Gastrocnemius medialis (tissue), 4 donors: ENCODE measurements around the gene POLD2. TPM values are rescaled to one million over a fixed set of nuclear protein-coding genes. Genes with fewer than 3 reads are reported as not detected.

Experiments
- ATAC-seq, 2 donors: fragments of 150-250 bp; one replicate each; pipeline ENCODE4 v1.9.1; 2016
- DNase-seq, 2 donors: peaks; one replicate each; pipeline ENCODE4 v3.0.0-alpha.2; 2019
- H3K27ac ChIP-seq, 4 donors: fragments of 200-600 bp; sonication (generic); 1 replicate in 1 of 4; 2 replicates in 3 of 4; pipeline ENCODE4 v1.5.1; 2016 to 2018; ENCODE audit warnings: mild to moderate bottlenecking in 2 of 4, moderate library complexity in 1 of 4
- H3K27me3 ChIP-seq, 3 donors: fragments of 200-600 bp; sonication (generic) in 2 of 3; 1 replicate in 1 of 3; 2 replicates in 2 of 3; pipeline versions ENCODE4 v1.5.1 to v1.6.0; 2016 to 2019; ENCODE audit warnings: mild to moderate bottlenecking in 1 of 3, moderate library complexity in 1 of 3
- H3K36me3 ChIP-seq, 2 donors: fragments of 200-600 bp; sonication (generic) in 1 of 2; one replicate each; pipeline ENCODE4 v1.5.1; 2017 to 2018
- H3K4me1 ChIP-seq, 2 donors: fragments of 200-600 bp; sonication (generic) in 1 of 2; one replicate each; pipeline ENCODE4 v1.5.1; 2016 to 2017; ENCODE audit warnings: mild to moderate bottlenecking in 2 of 2
- H3K4me3 ChIP-seq, 4 donors: fragments of 200-600 bp; sonication (generic) in 3 of 4; 1 replicate in 1 of 4; 2 replicates in 3 of 4; pipeline ENCODE4 v1.5.1; 2016 to 2019; ENCODE audit warnings: mild to moderate bottlenecking in 2 of 4
- H3K9me3 ChIP-seq, 3 donors: fragments of 200-600 bp; sonication (generic) in 2 of 3; 1 replicate in 1 of 3; 2 replicates in 2 of 3; pipeline ENCODE4 v1.5.1; 2016 to 2019
- CTCF ChIP-seq, 5 experiments: fragments of 450-650 bp in 3 of 5; fragments of 200-600 bp in 2 of 5; sonication (generic) in 2 of 5; IDR thresholded peaks in 4 of 5; conservative IDR thresholded peaks in 1 of 5; 1 replicate in 4 of 5; 2 replicates in 1 of 5; pipeline ENCODE4 v1.5.1; 2016 to 2019; ENCODE audit warnings: antibody characterized with exemption in 5 of 5, mild to moderate bottlenecking in 3 of 5, moderate library complexity in 3 of 5
- POLR2A ChIP-seq, 2 donors: fragments of 450-650 bp; IDR thresholded peaks; one replicate each; pipeline ENCODE4 v1.6.1; 2017; ENCODE audit warnings: antibody characterized with exemption in 2 of 2, mild to moderate bottlenecking in 2 of 2, moderate library complexity in 2 of 2
- in situ Hi-C, 4 donors: fragments of 200-750 bp; cut with MboI; loops; one replicate each; pipeline versions ENCODE4 v1.15.0 to v1.8.0; 2017; ENCODE audit warnings: low sequenced_read_pairs in 4 of 4
- intact Hi-C: fragments of 100-400 bp; cut with DNase I; formaldehyde crosslinking; loops from one replicate; pipeline ENCODE4 v1.15.1; 2023; ENCODE audit warnings: low total_unique reads
- total RNA-seq, 4 donors: library from RNA; depleted of rRNA; stranded (reverse); fragments of >200 nt; gene quantifications; one replicate each; pipeline versions ENCODE4 v1.1.0 to v1.2.3, GENCODE V29; 2016

Gene POLD2
- total RNA-seq, 4 donors from 2014 or later = 69.4 to 93.0 (median 77.7) TPM

- Histone ChIP-seq H3K4me3 (no peak overlapping the region), H3K9me3 (no peaks in the 10 kb centered on the region), H3K27ac (no peak overlapping the region), H3K36me3 (no peaks in the 10 kb centered on the region), H3K27me3 (no peaks in the 10 kb centered on the region), H3K4me1 (no peaks in the 10 kb centered on the region)
- no peak for ATAC-seq
- in situ Hi-C loops = no loop called here
- intact Hi-C loops = no loop called here
- TF ChIP-seq CTCF (IDR thresholded peaks at IDR 0.05 in 4 of 5, conservative IDR thresholded peaks at IDR 0.05 in 1 of 5) = no peak
- TF ChIP-seq POLR2A (IDR thresholded peaks at IDR 0.05) = no peak
- no peak for DNase-seq
These were observed 25.0 kb downstream of the POLD2 start for GRCh38 chr7:44098092-44099068.

- DNase-seq (no peak), ATAC-seq (no peak)
- Histone ChIP-seq H3K27me3 (no peaks in the 10 kb centered on the region), H3K9me3 (no peaks in the 10 kb centered on the region), H3K27ac (no peak overlapping the region), H3K4me1 (no peaks in the 10 kb centered on the region), H3K4me3 (no peak overlapping the region), H3K36me3 (no peaks in the 10 kb centered on the region)
- intact Hi-C loops = no loop called here
- in situ Hi-C loops = no loop called here
- TF ChIP-seq CTCF (IDR thresholded peaks at IDR 0.05 in 4 of 5, conservative IDR thresholded peaks at IDR 0.05 in 1 of 5) (no peak), POLR2A (IDR thresholded peaks at IDR 0.05) (no peak)
These were observed 26.1 kb downstream of the POLD2 start for GRCh38 chr7:44097064-44097932.

DNA sequence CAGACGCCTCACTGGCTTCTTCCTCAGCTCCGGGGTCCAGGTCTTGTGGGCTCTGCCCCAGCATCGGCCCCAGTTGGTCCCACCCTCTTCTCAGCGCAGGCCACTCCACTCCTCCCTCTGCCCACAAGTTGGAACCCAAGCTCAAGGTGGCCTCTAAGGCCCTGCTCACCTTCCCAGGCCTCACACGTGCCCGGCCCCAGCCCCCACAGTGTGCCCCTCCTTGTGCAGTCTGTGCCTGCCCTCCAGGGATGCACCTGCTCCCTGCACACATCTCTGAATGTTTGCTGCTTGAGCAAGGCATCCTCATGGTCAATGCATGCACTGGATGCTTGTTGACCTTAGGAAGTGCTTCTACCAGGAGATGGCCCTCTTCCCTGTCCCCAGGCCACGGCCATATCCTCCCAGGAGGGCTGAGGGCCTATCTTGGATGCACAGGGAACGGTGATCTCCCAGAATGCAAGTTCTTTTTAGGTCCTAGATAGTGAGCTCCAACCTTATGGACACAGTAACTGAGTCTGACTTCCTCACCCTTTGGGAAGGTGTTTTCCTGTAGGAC, 26.9 kb downstream of the POLD2 start:
- Histone ChIP-seq H3K4me3 (no peak overlapping the region), H3K4me1 (no peaks in the 10 kb centered on the region), H3K27ac (no peak overlapping the region), H3K36me3 (no peaks in the 10 kb centered on the region), H3K27me3 (no peaks in the 10 kb centered on the region), H3K9me3 (no peaks in the 10 kb centered on the region)
- no peak for TF ChIP-seq POLR2A (IDR thresholded peaks at IDR 0.05)
- TF ChIP-seq CTCF (IDR thresholded peaks at IDR 0.05 in 4 of 5, conservative IDR thresholded peaks at IDR 0.05 in 1 of 5) = no peak
- in situ Hi-C loops = no loop called here
- intact Hi-C loops = no loop called here
- DNase-seq (no peak), ATAC-seq (no peak)

- DNase-seq (no peak), ATAC-seq (no peak)
- in situ Hi-C loops = no loop called here
- Histone ChIP-seq H3K4me3 (no peak overlapping the region), H3K4me1 (no peaks in the 10 kb centered on the region), H3K36me3 (no peaks in the 10 kb centered on the region), H3K27me3 (no peaks in the 10 kb centered on the region), H3K27ac (no peak overlapping the region), H3K9me3 (no peaks in the 10 kb centered on the region)
- TF ChIP-seq POLR2A (IDR thresholded peaks at IDR 0.05) = no peak
- no peak for TF ChIP-seq CTCF (IDR thresholded peaks at IDR 0.05 in 4 of 5, conservative IDR thresholded peaks at IDR 0.05 in 1 of 5)
- intact Hi-C loops = no loop called here
These were observed 27.6 kb downstream of the POLD2 start for GRCh38 chr7:44095781-44096180.
